GM23338 (cell line): Measurements from ENCODE around the gene LMO7. TPM values are rescaled to one million over a fixed set of nuclear protein-coding genes. Genes with fewer than 3 reads are reported as not detected.

Experiments
- ATAC-seq: fragments of 200-7000 bp; cut with Tn5 transposase; 3 replicates; pipeline ENCODE4 v1.9.1; 2020
- DNase-seq: peaks from one replicate; pipeline ENCODE4 v3.0.0-alpha.2; 2015; ENCODE audit warnings: low spot score
- H2AFZ ChIP-seq: fragments of 200-600 bp; sonication (generic); 2 replicates; pipeline ENCODE4 v1.8.0; 2016; ENCODE audit warnings: antibody characterized with exemption, mild to moderate bottlenecking, moderate library complexity
- H3F3A ChIP-seq: fragments of 200-600 bp; sonication (generic); replicated peaks from 2 replicates; pipeline ENCODE4 v1.8.0; 2017; ENCODE audit warnings: antibody characterized with exemption, mixed run types, low read depth
- H3K27ac ChIP-seq: fragments of 200-600 bp; sonication (generic); 2 replicates; pipeline ENCODE4 v1.6.1; 2016; ENCODE audit warnings: low read depth
- H3K27me3 ChIP-seq: fragments of 200-600 bp; sonication (generic); 2 replicates; pipeline ENCODE4 v1.8.0; 2016; ENCODE audit warnings: mild to moderate bottlenecking, mixed run types, moderate library complexity; ENCODE audit not compliant: insufficient read depth
- H3K36me3 ChIP-seq: fragments of 200-600 bp; sonication (generic); 2 replicates; pipeline ENCODE4 v1.8.0; 2016; ENCODE audit warnings: mild to moderate bottlenecking; ENCODE audit not compliant: insufficient read depth
- H3K4me1 ChIP-seq: fragments of 200-600 bp; sonication (generic); 2 replicates; pipeline ENCODE4 v1.8.0; 2016; ENCODE audit warnings: mild to moderate bottlenecking, moderate library complexity; ENCODE audit not compliant: insufficient read depth
- H3K4me2 ChIP-seq: fragments of 200-600 bp; sonication (generic); 2 replicates; pipeline ENCODE4 v1.7.1; 2017; ENCODE audit warnings: mixed run types
- H3K4me3 ChIP-seq: fragments of 200-600 bp; sonication (generic); 2 replicates; pipeline ENCODE4 v1.6.1; 2016; ENCODE audit warnings: mixed run types
- H3K79me2 ChIP-seq: fragments of 200-600 bp; sonication (generic); replicated peaks from 2 replicates; pipeline ENCODE4 v1.8.0; 2017; ENCODE audit warnings: mild to moderate bottlenecking; ENCODE audit not compliant: insufficient read depth
- H3K9me2 ChIP-seq: fragments of 200-600 bp; sonication (generic); 2 replicates; pipeline ENCODE4 v1.8.0; 2017; ENCODE audit not compliant: insufficient read depth
- H4K20me1 ChIP-seq: fragments of 200-600 bp; sonication (generic); replicated peaks from 2 replicates; pipeline ENCODE4 v1.8.0; 2017; ENCODE audit warnings: mild to moderate bottlenecking; ENCODE audit not compliant: insufficient read depth
- H3K27ac Mint-ChIP-seq: 2 replicates; pipeline ENCODE4 v1.8.0; 2020; ENCODE audit warnings: inconsistent platforms, mild to moderate bottlenecking, moderate library complexity, mixed read lengths
- H3K27me3 Mint-ChIP-seq: 3 replicates; pipeline ENCODE4 v1.8.0; 2022; ENCODE audit warnings: low read depth, mild to moderate bottlenecking, moderate library complexity, mixed read lengths, inconsistent platforms; ENCODE audit not compliant: insufficient read depth, poor library complexity
- H3K36me3 Mint-ChIP-seq: 3 replicates; pipeline ENCODE4 v1.8.0; 2021; ENCODE audit warnings: low read depth, mild to moderate bottlenecking, inconsistent platforms, moderate library complexity, mixed read lengths
- H3K4me1 Mint-ChIP-seq: 3 replicates; pipeline ENCODE4 v1.8.0; 2020; ENCODE audit warnings: mild to moderate bottlenecking, inconsistent platforms, mixed read lengths
- H3K4me3 Mint-ChIP-seq: 3 replicates; pipeline ENCODE4 v1.8.0; 2021; ENCODE audit warnings: moderate library complexity, mild to moderate bottlenecking, inconsistent platforms, mixed read lengths
- H3K9me3 Mint-ChIP-seq: 3 replicates; pipeline ENCODE4 v1.8.0; 2020; ENCODE audit warnings: moderate library complexity, mild to moderate bottlenecking, inconsistent platforms, mixed read lengths
- CTCF ChIP-seq, 2 experiments: fragments of 200-600 bp in 1 of 2; sonication (generic) in 1 of 2; conservative IDR thresholded peaks; 2 replicates each; pipeline versions ENCODE4 v1.5.1 to v1.6.1; 2016 to 2017; ENCODE audit warnings: antibody characterized with exemption in 2 of 2, low read depth in 2 of 2, mild to moderate bottlenecking in 2 of 2, moderate library complexity in 1 of 2
- ETS1 ChIP-seq: IDR thresholded peaks from 2 replicates; pipeline ENCODE4 v1.6.1; 2016; ENCODE audit warnings: antibody characterized with exemption
- EZH2 ChIP-seq: fragments of 200-600 bp; sonication (generic); IDR thresholded peaks from one replicate; pipeline ENCODE4 v1.8.0; 2017; ENCODE audit warnings: antibody characterized with exemption, mild to moderate bottlenecking, low read depth; ENCODE audit not compliant: unreplicated experiment
- EZH2phosphoT487 ChIP-seq: fragments of 200-600 bp; sonication (generic); IDR thresholded peaks from one replicate; pipeline ENCODE4 v1.8.1; 2018; ENCODE audit warnings: antibody characterized with exemption; ENCODE audit not compliant: unreplicated experiment
- NANOG ChIP-seq: IDR thresholded peaks from 2 replicates; pipeline ENCODE4 v1.6.1; 2016; ENCODE audit warnings: antibody characterized with exemption, borderline replicate concordance
- POLR2AphosphoS5 ChIP-seq: IDR thresholded peaks from 2 replicates; pipeline ENCODE4 v1.6.1; 2016; ENCODE audit warnings: antibody characterized with exemption, low read depth
- REST ChIP-seq: IDR thresholded peaks from one replicate; pipeline ENCODE4 v1.6.1; 2018; ENCODE audit warnings: antibody characterized with exemption; ENCODE audit not compliant: unreplicated experiment
- STAT1 ChIP-seq: IDR thresholded peaks from one replicate; pipeline ENCODE4 v1.6.1; 2016; ENCODE audit warnings: antibody characterized with exemption; ENCODE audit not compliant: unreplicated experiment
- ZNF114 ChIP-seq: fragments of 250-450 bp; sonication (Bioruptor Pico); IDR thresholded peaks from 2 replicates; pipeline ENCODE4 v1.5.0; 2020; ENCODE audit warnings: mild to moderate bottlenecking, moderate library complexity
- ZNF462 ChIP-seq: fragments of 250-450 bp; sonication (Bioruptor Pico); IDR thresholded peaks from 2 replicates; pipeline ENCODE4 v1.5.0; 2020; ENCODE audit warnings: mild to moderate bottlenecking, moderate library complexity
- polyA plus RNA-seq: library from polyadenylated mRNA; unstranded; fragments of >200 nt; fragmentation: Nextera tagmentation; extraction: Ambion mirVana; gene quantifications from 2 replicates; pipeline ENCODE4 v1.2.1, GENCODE V29; 2016
- total RNA-seq: library from RNA; depleted of rRNA; stranded (reverse); fragments of >200 nt; shearing (Covaris generic); gene quantifications from 2 replicates; pipeline ENCODE4 v1.2.3, GENCODE V29; 2014

Gene LMO7
- total and polyA plus RNA-seq, 2 experiments from 2014 or later: 22.3 to 26.9 TPM

- TF ChIP-seq ETS1 (no peak), POLR2AphosphoS5 (no peak), CTCF (conservative IDR thresholded peaks at IDR 0.05; ENCODE audit: low read depth in 2 of 2) (no peak), NANOG (no peak), EZH2phosphoT487 (no peak)
Observed at GRCh38 chr13:75752826-75753225, 116.7 kb downstream of the LMO7 start (continued).

- no peaks in the 10 kb centered on the region; the same call in 1 of the 2 replicates for H3K4me1 ChIP-seq
- no peak overlapping the region for H2AFZ ChIP-seq
- no peak overlapping the region for H3K4me2 ChIP-seq
- H3K9me2 ChIP-seq: no peaks in the 10 kb centered on the region
- H3K4me3 ChIP-seq: no peak overlapping the region
- Mint-ChIP-seq H3K9me3 (peaks cover 10% of the 10 kb centered on the region), H3K27ac (no peak overlapping the region), H3K27me3 (no peaks in the 10 kb centered on the region), H3K4me3 (no peak overlapping the region), H3K4me1 (peaks cover 2% of the 10 kb centered on the region; the same call in 2 of the 3 replicates), H3K36me3 (peaks cover 18% of the 10 kb centered on the region; the same call in 2 of the 3 replicates)
- H3K27ac ChIP-seq: no peak overlapping the region
- DNase-seq (no peak), ATAC-seq (no peak)
- no peaks in the 10 kb centered on the region for H3K27me3 ChIP-seq
- no peaks in the 10 kb centered on the region for H3K79me2 ChIP-seq
- no peaks in the 10 kb centered on the region for H4K20me1 ChIP-seq
- H3K36me3 ChIP-seq: no peaks in the 10 kb centered on the region
- H3F3A ChIP-seq: no peaks in the 10 kb centered on the region
- TF ChIP-seq POLR2AphosphoS5: no peak
- TF ChIP-seq EZH2: no peak
- TF ChIP-seq ZNF114: no peak
- no peak for TF ChIP-seq ETS1
- TF ChIP-seq ZNF462 (CRISPR knock-in tag): no peak
- no peak for TF ChIP-seq REST
- TF ChIP-seq STAT1: no peak
Observed at GRCh38 chr13:75754936-75755335, 118.8 kb downstream of the LMO7 start.
